ENCODE results near the gene NOTCH2.

NOTCH2 gene

GRCh38 chr1:119971710-119972570 is 97.5 kb downstream of the NOTCH2 start:
- no peak for DNase-seq

DNA sequence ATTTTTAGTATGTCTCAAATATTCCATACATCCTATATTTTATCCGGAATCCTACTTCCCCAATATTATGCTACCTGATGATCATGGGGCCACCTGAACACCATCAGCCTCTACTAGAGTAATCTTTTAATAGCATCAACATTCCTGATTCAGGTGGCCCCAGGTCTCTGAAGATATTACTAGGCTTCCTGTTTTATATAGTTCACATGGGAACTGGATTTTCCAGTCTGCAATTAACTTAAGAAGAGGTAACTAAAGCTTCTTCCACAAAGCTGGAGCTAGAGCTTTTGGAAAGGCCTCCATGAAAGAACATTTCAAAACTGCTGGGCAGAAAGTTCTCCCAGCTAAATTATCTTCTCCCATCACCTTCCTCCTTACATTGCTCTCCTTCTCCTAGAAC is 100.9 kb downstream of the NOTCH2 start:
- no peak for DNase-seq

- DNase-seq = peak; percentile 38 to 63 (median 54)
Observed at GRCh38 chr1:119968068-119968492, 101.4 kb downstream of the NOTCH2 start.

DNA sequence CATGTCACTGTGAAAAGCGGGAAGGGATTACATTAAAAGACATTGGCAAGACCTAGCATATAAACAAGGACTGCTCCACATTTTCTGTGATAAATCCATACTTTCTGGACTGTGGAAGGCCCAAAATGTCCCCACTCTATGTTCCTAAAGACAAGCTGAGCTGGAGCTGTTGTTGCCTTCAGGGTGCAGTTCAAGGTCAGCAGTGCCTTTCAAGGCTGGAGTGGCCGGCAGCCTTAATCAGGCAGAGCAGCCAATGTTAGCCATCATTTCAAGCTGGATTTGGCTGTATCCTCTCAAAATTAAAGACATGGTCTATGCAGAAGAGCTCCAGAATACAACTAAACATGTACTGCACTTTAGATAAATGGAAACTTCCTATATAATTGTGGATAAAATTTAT is 102.8 kb downstream of the NOTCH2 start:
- DNase-seq = no peak

- no peak for DNase-seq
Observed at GRCh38 chr1:119966020-119966419, 103.4 kb downstream of the NOTCH2 start.

DNA sequence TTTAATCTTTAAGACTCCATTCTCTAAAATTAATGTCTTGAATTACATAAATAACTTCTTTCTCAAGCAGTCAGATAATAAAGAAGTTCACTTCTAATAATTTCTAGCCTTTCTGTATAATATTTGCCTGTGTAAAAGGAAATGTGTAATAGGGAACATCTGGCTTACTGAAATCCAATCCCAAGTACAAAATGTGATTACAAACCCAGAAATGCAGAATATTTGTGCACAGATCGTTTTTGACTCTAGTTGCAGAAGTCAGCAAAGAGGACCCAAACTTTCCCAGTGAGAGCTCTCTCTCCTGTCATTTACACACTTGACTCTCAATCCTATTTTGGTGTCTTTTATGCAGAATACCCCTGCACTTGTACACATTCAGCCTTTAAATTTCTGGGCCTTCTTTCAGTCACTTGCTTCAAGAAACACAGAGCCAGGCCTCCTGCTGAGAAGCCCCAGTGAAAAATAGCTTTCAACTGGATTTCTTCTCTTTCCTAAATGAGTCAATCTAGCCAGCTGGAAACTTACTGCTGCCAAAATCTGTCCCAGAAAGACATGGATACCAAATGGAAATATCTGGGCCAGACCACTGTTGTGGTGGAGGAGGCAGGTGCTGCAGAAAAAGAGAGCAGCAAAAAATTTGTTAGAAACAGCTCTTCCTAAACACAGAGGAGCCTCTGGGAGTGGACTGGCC is 104.6 kb downstream of the NOTCH2 start:
- DNase-seq = no peak

DNA sequence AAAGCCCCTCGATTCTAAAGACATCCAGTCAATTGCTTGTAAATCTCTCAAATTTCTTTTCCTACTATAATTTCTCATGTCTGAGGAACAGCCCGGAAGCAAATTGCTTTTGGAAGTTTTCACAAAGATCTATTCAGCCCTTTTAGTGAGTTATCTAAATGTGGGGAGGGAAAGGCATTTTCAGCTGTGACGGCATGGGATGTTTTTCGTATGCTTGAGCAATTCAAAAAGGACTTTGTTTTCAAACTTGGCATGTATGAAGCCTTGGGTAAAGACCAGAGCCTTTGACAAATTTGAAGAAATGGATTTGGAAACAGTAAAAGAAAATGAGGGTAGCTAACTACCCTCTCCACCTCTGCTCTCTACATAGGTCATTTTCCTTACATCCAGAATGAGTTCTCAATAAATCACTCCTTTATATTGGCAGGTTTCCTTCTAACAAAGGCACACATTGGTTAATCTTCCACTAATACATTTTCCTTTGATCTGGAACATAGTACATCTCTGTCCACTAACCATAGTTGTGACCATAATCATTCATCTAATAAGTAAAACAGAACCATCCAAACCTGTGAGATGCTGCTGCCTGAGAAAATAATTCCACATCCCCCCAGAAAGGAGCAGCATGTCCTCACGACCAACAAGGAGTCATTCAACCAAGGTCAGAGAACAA is 107.0 kb downstream of the NOTCH2 start:
- no peak for DNase-seq

- DNase-seq = no peak
Observed at GRCh38 chr1:119960501-119960900, 109.0 kb downstream of the NOTCH2 start.

- DNase-seq = no peak
Observed at GRCh38 chr1:119959268-119960220, 109.9 kb downstream of the NOTCH2 start.

DNA sequence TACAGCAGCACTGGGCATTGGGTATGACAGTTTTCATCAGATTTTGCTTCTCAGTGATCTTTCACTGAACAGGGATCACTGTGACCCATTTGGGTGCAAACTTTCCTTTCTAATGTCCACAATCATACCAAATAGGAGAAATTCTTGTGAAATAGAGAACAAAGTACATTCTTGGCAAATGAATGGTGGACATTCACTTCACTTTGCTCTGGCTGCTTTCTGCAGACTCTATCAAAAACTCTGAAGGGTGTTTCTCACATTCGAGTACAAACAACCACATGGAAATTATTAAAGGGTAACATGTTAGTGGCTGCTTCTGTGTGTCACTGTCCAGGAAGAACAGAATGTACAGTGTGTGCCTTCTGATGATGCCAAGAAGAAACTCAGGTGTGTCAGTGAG is 111.2 kb downstream of the NOTCH2 start:
- no peak for DNase-seq

GRCh38 chr1:119956306-119956705 is 113.2 kb downstream of the NOTCH2 start:
- no peak for DNase-seq

DNA sequence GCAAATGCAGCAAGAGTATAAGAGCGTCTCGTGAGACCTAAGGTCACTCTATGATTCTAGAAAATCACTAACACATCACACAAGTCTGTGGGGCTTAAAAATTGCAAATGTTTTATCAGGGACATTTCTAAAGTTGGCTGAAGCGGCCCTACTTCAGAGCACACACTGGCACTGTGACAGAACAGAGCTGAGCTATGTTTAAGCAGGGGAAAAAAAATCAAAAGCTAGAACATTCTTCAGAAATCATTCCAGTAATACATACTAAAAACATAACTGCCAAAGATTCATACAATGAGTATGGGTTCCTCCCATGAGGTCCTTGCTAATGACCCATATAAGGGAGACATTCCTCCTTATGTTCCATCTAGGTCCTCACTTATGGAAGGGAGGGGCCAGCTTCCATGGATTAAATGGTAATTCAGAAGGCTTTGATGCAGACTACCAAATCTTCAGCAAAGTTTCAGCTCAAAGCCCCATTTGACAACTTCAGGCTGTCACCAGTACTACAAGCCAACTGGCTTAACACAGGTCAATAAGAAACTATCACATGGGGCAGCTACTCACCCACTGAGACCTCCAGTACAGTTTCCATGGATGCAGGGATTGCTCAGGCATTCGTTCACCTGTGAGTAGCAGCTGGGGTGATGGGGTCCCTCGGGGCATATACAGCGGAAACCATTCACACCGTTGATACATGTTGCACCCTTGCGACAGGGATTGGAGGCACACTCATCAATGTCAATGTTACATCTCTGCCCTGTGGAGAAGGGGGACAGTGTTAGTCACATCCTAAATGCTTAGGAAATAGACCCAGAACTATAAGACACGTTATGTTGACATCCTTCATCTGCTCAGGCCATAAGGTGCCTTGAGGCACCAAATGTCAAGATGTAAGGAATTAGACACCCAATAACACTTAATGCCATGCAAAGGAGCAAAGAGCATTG is 114.7 kb downstream of the NOTCH2 start:
- no peak for DNase-seq

GRCh38 chr1:119953266-119953998 is 116.0 kb downstream of the NOTCH2 start:
- no peak for DNase-seq

- no peak for DNase-seq
Observed at GRCh38 chr1:119952496-119952895, 117.0 kb downstream of the NOTCH2 start.

- peak; percentile 16 to 54 (median 46) for DNase-seq
Observed at GRCh38 chr1:119948342-119949214, 120.9 kb downstream of the NOTCH2 start.

- no peak for DNase-seq
Observed at GRCh38 chr1:119947468-119947867, 122.0 kb downstream of the NOTCH2 start.

- DNase-seq = no peak
Observed at GRCh38 chr1:119946724-119947123, 122.7 kb downstream of the NOTCH2 start.

- DNase-seq = no peak
Observed at GRCh38 chr1:119943216-119943615, 126.2 kb downstream of the NOTCH2 start.

DNA sequence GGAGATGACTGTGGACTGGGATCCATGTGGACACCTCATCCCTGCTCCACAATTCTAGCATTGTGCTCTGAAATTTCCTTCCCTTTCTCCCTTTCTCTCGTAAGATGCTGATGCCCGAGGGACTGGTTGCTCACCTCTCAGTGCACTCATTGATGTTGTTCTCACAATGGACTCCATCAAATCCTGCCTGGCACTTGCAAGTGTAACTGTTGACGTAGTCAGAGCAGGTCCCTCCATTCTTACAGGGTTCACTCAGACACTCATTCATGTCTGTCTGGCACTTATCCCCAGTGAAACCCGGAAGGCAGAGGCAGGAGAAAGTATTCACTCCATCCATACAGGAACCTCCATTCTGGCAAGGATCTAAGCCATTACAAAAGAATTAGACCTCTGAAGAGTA is 128.1 kb downstream of the NOTCH2 start:
- no peak for DNase-seq

DNA sequence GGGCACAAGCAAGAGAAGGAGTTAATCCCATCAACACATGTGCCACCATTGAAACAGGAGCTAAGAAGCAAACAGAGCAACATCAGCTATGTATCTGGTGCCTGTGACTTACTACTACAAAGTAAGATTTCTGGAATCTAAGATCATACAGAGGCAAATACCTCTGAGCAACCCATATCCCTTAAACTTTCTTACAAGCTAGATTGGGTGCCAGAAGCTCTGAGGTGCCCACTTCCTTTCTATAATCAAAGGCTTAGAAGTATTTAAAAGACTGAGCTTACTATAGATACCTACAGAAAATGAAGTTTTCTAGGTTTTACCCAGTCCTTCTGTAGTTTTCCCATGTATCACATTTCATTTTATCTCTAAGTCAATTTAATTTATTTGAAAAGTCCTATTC is 128.8 kb downstream of the NOTCH2 start:
- DNase-seq = no peak

Data from activated CD4-positive, CD25-positive, alpha-beta regulatory T cell (primary cell).